Stromal cell of bone marrow (primary cell): Measurements from ENCODE around the gene RIPPLY3.

Source experiments
- DNase-seq: peaks from one replicate; pipeline ENCODE4 v3.0.0-alpha.2; 2012; ENCODE audit warnings: low read depth

RIPPLY3 gene

DNA sequence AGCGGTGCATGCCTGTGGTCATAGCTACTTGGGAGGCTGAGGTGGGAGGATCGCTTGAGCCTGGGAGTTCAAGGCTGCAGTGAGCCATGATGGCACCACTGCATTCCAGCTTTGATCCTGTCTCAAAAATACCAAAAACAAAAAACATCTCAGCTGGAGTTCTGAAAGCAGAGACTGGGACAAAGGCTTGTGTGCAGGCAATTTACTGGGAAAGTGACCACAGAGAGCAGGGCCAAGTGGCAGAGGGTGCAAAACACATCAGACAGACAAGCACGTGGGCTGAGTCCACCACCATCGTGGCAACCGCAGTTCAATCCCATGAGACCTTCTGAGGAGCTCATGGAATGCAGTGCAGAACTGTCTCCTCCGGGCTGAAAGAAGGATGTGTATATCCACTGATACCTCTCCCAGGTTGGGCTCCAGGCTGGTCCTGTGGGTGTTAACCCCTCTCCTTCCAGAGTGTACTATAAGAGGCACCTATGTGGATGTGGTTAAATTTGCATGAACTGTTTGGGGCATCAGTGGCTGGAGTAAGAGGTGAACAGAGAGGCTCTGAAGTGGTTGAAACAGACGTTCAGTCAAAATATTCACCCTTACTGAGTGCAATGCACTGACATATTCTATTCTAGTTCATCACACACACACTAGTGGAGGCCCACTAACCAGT, 55.6 kb downstream of the RIPPLY3 start:
- peak; percentile 68 for DNase-seq

DNA sequence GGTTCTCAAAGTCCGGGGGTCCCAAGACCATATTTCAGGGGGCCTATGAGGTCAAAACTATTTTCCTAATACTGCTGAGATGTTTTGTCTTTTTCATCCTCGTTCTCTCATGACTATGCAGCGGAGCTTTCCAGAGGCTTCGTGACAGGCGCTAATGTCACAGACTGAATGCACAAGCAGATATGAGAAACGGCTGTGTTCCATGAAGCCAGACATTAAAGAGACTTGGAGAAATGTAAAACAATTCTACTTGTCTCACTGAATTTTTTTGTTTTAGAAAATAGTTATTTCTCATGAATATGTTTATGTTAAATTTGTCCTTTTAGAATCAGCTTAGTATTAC, 56.1 kb downstream of the RIPPLY3 start:
- DNase-seq = no peak

DNA sequence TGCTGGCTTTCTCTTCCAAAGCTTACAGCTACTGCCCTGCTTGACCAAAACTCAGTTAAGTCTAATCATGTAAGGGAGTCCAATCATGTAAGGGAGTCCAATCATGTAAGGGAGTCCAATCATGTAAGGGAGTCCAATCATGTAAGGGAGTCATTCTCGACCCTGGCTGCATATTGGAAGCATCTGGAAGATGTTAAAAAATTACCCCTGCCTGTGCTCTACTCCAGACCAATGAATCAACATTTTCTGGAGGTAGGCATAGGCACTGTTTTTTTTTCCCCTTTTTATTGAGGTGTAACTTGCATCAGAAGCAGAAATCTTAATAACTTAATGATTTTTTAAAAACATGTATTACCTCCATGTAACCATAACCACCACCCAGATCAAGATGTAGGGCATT, 56.9 kb downstream of the RIPPLY3 start:
- DNase-seq = no peak

DNA sequence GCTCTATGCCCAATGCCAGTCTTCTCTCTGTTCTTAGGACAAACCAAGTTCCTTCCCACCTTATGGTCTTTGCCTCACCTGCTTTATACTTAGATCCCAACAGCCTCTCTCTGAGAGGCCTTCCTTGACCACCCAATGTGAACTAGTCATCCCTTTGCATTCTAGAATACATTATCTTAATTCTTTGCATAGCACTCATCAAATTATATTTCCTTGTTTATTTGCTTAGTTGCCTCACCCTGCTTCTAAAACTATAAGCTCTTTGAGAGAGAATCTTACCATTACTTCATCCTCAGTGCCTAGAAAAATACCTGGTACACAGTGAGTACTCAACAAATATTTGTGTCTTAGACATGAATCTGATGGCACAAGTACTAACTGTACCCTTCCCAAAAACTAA, 58.3 kb downstream of the RIPPLY3 start:
- DNase-seq = no peak

DNA sequence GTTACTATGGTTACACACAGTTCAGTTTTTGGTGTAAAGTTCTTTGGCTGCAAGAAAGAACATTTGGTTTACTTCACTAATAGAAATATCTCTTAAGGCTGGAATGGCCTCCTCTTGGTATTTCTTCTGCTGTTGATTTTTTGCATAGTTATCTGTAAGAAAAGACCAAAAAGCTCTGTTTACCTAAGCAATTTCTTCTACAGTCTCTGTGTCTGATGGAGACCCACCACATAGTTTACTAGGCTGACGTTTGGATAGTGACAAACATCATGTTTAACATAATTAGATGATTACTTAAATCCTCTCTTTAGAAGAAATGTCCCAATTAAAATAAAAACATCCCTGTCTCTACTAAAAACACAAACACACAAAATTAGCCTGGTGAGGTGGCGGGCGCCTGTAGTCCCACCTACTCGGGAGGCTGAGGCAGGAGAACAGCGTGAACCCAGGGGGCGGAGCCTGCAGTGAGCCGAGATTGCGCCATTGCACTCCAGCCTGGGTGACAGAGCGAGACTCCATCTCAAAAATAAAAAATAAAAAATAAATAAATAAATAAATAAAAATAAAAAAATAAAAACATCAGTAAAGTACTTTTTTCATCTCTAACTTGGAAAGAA, 59.2 kb downstream of the RIPPLY3 start:
- no peak for DNase-seq
